GM18868 (cell line): ENCODE results near the gene TENM3.

Source experiments
- ATAC-seq: cut with Tn5 transposase; IDR thresholded peaks from one replicate; pipeline ENCODE4 v1.9.1; 2021; ENCODE audit warnings: mild to moderate bottlenecking, moderate library complexity; ENCODE audit not compliant: unreplicated experiment

Gene TENM3

DNA sequence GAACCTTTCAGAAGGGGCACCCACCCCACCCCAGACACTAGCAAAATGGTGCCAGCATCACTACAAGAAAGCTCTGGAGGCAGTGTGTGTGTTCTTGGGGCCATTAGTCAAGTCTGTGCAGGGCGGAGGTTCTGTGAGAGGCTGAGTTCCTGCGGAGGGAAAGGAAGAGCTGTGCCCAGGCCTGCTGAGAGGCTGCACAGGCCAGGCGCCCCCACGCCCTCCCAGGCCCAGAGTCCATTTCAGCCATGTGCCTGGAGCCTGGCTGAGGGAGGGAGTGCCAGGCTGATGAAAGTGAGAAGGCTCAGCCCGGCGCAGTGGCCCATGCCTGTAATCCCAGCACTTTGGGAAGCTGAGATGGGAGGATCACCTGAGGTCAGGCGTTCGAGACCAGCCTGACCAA lies 584.0 kb downstream of the TENM3 start:
- no peak for ATAC-seq

- no peak for ATAC-seq
Observed at GRCh38 chr4:182827954-182828353, 584.8 kb downstream of the TENM3 start.

GRCh38 chr4:182828360-182829025 lies 585.3 kb downstream of the TENM3 start:
- ATAC-seq = peak; percentile 43

GRCh38 chr4:182829196-182829595 lies 586.0 kb downstream of the TENM3 start:
- ATAC-seq = no peak

- peak; percentile 35 for ATAC-seq
Observed at GRCh38 chr4:182831376-182831775, 588.2 kb downstream of the TENM3 start.

- no peak for ATAC-seq
Observed at GRCh38 chr4:182832352-182833120, 589.3 kb downstream of the TENM3 start.

DNA sequence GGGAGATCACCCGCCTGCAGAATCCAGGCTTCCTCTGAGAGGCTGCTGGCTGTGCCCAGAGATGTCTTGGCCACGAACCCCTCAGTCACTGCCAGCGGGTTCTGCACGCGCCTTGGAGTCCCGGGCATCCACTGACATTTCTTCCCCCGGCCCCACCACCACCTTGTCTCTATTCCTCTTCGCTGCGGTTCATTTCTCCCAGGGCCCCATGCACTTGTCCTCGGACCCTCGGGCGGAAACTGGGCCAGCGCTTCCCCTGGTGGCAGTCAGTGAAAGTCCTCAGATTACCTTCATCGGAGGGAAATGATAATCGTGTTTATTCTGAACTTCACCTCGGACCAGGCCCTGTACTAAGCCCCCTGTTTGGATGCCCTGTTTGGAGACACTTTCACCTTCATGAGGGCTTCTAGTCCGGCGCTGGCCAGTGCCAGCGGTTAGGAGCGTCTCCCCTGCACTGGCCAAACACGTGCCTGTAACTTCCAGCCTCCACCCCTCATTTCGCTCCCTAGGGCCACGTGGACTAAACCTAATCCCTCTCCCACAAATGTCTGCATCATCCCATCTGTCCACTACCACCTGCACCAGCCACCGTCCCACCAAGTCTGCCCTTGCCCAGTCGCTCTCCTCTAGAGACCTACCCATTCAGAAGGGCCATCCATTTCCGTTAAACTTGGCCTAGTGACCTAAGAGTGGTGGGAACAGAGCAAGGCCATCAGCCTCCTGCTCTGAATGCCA lies 592.0 kb downstream of the TENM3 start:
- ATAC-seq = no peak

- no peak for ATAC-seq
Observed at GRCh38 chr4:182837831-182838230, 594.6 kb downstream of the TENM3 start.

DNA sequence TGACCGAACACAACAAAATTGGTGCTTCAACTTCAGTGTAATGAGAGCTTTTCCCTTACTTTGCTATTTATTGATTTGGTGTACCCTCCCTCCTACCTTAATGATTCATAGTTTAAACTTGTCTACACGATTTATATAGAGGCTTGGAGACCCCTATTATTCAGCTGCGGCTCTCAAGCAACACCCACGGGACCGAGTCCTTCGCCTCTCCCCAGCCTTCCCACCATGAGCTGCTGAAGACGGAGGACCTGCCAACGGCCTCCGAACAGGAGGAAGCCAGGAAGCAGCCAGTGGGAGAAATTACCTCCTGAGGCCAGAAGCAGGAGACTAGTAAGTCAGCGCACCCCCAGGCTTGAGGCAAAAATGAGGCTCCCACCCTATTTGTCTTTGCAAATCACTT lies 595.3 kb downstream of the TENM3 start:
- ATAC-seq = no peak

DNA sequence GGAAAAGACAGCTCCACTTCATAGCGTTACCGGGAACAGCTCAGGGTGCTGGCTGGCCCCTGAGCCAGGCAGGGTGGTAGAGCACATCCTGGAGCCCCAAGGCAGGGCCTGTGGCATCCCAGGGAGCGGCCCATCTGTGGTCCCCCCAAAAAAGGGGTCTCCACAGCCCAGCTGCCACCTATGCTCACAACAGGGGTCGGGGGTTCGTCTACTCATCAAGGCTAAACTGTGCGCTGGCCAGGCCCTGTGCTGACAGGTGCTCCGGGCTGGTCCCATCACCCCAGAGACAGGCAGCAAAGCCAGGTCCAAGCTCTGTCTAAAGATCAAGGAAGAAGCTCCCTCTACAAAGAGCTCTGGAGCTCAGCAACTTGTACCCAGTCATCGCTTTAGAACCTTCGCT lies 596.1 kb downstream of the TENM3 start:
- ATAC-seq = no peak

DNA sequence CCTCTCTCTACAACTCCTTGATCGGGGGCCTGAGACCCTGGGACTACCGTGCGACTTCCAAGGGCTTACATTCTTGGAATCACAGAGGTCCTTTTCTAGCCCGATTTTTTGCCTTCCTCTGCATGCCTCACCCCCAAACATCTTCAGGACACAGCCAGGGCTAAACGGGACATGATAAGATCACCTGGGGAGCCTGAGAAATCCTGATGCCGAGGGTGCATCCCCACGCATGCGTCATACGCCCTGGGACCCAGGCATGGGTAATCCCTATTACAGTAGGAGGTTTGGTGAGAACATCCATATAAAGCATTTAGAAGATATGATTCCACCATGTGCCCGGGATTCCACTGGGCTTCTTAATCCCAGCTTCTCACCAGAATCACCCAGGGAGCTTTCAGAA lies 596.9 kb downstream of the TENM3 start:
- ATAC-seq = no peak

DNA sequence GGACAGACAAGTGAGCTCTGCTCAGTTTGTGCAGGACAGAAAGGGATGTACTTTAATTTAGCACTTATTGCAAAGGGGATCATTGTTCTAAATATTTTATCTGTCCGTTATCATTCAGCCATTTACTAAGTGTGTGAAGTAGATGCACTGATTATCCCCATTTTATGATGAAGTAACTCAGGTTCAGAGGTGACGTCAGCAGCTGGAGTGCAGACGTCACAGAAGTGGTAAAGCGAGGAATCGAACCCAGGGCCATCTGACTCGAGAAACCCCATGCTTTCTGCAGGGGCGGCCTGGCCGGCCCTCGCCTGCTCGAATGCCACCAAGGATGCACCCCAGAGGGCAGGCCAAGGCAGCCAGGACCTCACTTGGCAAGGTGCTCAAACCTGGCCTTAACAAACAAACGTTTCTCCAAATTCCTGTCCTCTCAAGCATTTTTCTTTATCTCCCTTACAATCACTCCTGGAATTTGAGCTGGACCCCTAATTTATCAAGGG lies 599.0 kb downstream of the TENM3 start:
- no peak for ATAC-seq

DNA sequence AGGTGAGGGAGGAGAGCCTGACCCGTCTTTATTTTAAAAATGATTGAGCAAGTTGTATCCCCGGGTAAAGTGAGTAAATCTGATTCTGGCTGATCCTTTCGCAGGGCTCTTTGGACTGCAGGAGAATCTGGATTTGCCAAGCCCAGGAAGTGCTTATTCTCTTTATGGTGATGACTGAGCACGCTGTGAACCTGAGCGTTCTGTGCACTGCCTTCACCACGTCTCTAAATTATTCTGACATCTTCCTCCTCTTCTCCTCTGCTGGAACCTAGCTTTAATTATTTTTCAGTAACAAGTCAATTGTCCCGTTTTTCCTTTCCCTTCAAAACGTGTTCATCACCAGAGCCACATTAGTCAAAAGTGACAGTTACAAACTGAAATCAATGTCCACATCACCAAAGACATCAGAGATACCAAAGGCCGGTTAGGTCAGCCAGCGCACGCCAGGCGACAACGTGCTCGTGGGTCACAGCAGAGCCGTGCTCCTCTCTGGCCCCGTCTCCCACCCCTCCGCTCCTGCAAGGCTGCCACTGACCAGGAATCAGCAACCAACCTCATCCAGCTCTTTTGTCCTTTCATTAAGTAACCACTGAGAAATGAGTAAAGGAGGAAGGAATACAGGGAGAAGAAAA lies 599.7 kb downstream of the TENM3 start:
- ATAC-seq = no peak

GRCh38 chr4:182843808-182844325 lies 600.7 kb downstream of the TENM3 start:
- ATAC-seq = no peak

DNA sequence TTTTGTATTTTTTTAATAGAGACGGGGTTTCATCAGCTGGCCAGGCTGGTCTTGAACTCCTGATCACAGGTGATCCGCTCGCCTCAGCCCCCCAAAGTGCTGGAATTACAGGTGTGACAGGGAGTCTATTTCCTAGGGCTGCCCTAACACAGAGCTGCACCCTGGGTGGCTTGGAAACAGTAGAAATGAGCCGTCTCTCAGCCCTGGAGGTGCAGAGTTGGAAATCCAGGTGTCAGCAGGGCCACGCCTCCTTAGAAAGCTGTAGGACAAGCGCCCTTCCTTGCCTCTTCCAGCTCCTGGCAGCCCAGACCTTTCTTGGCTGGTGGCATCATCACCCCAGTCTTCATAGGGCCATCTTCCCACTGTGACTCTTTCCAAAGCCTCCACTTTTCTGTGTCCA lies 602.4 kb downstream of the TENM3 start:
- ATAC-seq = no peak

- ATAC-seq = no peak
Observed at GRCh38 chr4:182846036-182846435, 602.8 kb downstream of the TENM3 start.

DNA sequence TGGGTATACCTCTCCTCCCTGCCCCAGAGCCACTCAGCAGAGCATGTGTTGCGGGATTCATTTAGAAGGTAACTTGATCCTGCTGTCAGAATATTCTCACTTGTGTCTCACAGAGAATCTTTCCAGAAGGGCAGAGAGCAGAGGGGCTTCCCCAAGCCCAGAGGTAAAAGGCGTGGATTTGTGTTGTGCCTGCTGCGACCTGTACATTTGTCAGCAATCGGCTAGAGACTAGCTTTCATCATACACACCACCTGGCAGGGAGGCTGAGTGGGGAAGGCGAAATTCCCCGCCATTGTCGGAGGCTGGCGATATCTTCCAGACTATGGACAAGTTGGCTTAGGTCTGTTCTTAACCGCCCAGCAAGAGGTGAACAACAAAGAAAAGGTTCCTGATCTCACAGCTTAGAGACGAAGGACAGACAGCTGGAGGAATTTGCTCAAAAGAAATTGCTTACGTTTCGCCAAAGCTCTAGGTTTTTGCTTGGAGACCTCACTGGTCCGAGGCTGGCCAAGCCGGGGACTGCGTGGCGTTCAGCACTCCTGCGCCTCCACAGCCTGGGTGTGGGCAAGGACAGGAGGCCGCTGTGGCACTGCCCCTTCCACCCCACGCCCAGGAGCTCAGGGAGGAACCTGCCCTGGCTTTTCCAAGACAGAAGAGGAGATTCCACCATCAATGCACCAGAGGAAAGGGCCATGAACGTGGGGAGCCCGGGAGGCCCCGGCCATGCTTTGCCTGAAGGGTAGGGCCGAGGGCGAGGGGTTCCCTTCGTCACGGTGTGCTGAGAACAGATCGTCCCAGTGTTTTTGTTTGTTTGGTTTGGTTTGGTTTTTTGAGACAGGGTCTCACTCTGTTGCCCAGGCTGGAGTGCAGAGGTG lies 604.6 kb downstream of the TENM3 start:
- no peak for ATAC-seq

DNA sequence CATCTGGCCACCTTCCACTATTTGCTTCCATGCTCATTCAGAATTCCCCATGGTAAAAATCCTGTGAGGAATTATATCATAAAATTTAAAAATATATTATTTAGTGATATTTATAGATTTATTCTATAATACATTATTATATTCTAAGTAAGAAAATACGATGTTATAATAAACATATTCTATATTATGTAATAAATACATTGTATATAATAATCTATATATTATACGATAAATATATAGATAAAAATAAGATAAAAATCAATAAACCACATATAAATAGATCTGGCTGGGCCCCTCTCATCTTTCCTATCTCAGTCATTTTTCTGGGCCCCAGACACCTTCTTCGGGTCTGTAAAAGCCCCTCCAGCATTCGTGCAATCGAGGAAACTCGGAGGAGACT lies 605.5 kb downstream of the TENM3 start:
- ATAC-seq = no peak
